IgD-negative memory B cell (primary cell): ENCODE results near the gene LTN1. TPM values are rescaled to one million over a fixed set of nuclear protein-coding genes. Genes with fewer than 3 reads are reported as not detected.
A peak's percentile ranks its signal among the peaks of the same experiment; 100 is the strongest.
"Not testable (repeated sequence)": the region's sequence is repeated elsewhere in the genome, so short reads cannot be mapped to it uniquely, and the experiment has no call there.

ENCODE experiments used
- H3K27ac Mint-ChIP-seq, 3 donors: one replicate each; pipeline ENCODE4 v1.8.0; 2020 to 2022; ENCODE audit warnings: mild to moderate bottlenecking in 3 of 3, mixed read lengths in 3 of 3, moderate library complexity in 1 of 3
- H3K27me3 Mint-ChIP-seq: one replicate; pipeline ENCODE4 v1.8.0; 2021; ENCODE audit warnings: mixed read lengths
- H3K36me3 Mint-ChIP-seq: one replicate; pipeline ENCODE4 v1.8.0; 2020; ENCODE audit warnings: mild to moderate bottlenecking, mixed read lengths
- H3K4me1 Mint-ChIP-seq, 3 donors: one replicate each; pipeline ENCODE4 v1.8.0; 2020 to 2022; ENCODE audit warnings: mixed read lengths in 3 of 3, mild to moderate bottlenecking in 1 of 3
- H3K4me3 Mint-ChIP-seq, 4 donors: one replicate each; pipeline ENCODE4 v1.8.0; 2020 to 2022; ENCODE audit warnings: mild to moderate bottlenecking in 4 of 4, mixed read lengths in 4 of 4, moderate library complexity in 3 of 4
- H3K9me3 Mint-ChIP-seq, 3 donors: one replicate each; pipeline ENCODE4 v1.8.0; 2020 to 2021; ENCODE audit warnings: mixed read lengths in 3 of 3, mild to moderate bottlenecking in 1 of 3
- polyA plus RNA-seq: library from polyadenylated mRNA; unstranded; fragments of 300-500 nt; fragmentation: Illumina TruSeq; gene quantifications from one replicate; pipeline ENCODE4 v1.2.3, GENCODE V29; 2021

Gene LTN1, protein sequence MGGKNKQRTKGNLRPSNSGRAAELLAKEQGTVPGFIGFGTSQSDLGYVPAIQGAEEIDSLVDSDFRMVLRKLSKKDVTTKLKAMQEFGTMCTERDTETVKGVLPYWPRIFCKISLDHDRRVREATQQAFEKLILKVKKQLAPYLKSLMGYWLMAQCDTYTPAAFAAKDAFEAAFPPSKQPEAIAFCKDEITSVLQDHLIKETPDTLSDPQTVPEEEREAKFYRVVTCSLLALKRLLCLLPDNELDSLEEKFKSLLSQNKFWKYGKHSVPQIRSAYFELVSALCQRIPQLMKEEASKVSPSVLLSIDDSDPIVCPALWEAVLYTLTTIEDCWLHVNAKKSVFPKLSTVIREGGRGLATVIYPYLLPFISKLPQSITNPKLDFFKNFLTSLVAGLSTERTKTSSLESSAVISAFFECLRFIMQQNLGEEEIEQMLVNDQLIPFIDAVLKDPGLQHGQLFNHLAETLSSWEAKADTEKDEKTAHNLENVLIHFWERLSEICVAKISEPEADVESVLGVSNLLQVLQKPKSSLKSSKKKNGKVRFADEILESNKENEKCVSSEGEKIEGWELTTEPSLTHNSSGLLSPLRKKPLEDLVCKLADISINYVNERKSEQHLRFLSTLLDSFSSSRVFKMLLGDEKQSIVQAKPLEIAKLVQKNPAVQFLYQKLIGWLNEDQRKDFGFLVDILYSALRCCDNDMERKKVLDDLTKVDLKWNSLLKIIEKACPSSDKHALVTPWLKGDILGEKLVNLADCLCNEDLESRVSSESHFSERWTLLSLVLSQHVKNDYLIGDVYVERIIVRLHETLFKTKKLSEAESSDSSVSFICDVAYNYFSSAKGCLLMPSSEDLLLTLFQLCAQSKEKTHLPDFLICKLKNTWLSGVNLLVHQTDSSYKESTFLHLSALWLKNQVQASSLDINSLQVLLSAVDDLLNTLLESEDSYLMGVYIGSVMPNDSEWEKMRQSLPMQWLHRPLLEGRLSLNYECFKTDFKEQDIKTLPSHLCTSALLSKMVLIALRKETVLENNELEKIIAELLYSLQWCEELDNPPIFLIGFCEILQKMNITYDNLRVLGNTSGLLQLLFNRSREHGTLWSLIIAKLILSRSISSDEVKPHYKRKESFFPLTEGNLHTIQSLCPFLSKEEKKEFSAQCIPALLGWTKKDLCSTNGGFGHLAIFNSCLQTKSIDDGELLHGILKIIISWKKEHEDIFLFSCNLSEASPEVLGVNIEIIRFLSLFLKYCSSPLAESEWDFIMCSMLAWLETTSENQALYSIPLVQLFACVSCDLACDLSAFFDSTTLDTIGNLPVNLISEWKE (N-terminal part only)
- polyA plus RNA-seq, result 15.6 TPM

DNA sequence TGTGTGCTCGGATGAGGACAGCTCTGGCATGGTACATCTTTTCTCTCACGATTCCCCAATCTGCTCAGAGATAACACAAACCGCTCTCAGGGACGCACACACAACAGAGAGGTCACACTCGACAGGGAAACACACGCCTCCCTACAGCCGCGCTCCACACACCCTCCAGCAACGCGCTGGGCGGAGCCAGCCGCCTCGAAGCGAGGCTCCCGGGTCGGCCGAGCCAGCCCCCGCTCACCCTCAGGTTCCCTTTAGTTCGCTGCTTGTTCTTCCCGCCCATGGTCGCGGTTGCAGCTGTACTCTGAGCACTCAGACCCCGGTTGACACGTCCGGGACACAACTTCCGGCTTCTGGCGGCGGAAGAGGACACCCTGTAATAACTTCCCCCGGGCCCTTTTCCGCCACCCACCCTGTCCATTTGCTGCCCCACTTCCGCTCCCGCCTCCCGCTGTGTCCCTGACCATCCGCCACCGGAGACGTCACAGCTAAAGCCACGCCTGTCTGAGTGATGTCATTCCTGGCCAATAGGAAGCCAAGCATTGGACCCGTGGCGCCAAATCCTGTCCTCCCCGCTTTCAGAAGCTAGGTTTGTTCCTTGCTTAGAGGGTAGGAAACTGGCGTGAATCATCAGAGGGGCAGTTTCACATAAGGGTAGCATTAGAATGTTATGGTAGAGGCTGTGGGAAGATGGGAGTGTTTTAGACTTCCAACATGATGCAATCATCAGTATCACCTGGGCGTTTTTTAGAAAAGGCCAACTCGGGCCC lies at the start of gene LTN1:
Gene LTN1, minus strand, starts transcription at position 352 of the 767 bp plus-strand sequence. Its CDS starts 72 bp downstream, at position 280.
- H3K9me3 Mint-ChIP-seq, result no peaks in the 10 kb centered on the region
- H3K36me3 Mint-ChIP-seq, result no peaks in the 10 kb centered on the region
- no peaks in the 10 kb centered on the region for H3K27me3 Mint-ChIP-seq
- H3K4me3 Mint-ChIP-seq, result peak within 1 kb of the TSS; percentile 90 to 98 (median 97)
- H3K4me1 Mint-ChIP-seq, result peaks cover 16 to 29% (median 24%) of the 10 kb centered on the region in 3 donors
- peak within 1 kb of the TSS; percentile 68 to 95 (median 90) for H3K27ac Mint-ChIP-seq

DNA sequence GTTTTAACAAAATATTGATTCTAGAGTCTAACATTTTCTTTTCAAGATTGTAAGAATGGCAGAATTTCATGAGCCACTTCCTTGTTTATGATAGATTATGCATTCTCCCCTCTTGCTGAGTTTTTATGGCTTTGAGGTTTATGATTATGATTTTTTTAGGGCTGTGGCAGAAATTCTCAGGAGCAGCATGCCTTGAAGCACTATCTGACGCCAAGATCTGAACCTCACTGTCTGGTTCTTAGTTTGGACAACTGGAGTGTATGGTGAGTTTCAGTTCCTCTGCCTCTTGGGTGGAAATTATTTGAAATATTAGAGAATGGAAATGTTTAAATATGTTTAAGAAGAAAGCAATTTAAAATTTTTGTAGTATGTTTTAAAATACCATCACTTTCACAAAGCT lies 42.0 kb upstream of the LTN1 start:
- no peaks in the 10 kb centered on the region for H3K27me3 Mint-ChIP-seq
- H3K27ac Mint-ChIP-seq, result peak overlapping the region in 2 of 3 donors; percentile 5 to 69
- H3K4me3 Mint-ChIP-seq, result no peak overlapping the region
- H3K36me3 Mint-ChIP-seq, result peaks cover 2% of the 10 kb centered on the region
- H3K9me3 Mint-ChIP-seq, result no peaks in the 10 kb centered on the region
- H3K4me1 Mint-ChIP-seq, result peaks cover 5 to 9% (median 6%) of the 10 kb centered on the region in 3 donors

GRCh38 chr21:29033871-29034270 lies 41.2 kb upstream of the LTN1 start:
- no peak overlapping the region for H3K27ac Mint-ChIP-seq
- H3K4me3 Mint-ChIP-seq, result no peak overlapping the region
- H3K4me1 Mint-ChIP-seq, result peaks cover 5 to 13% (median 6%) of the 10 kb centered on the region in 3 donors
- no peaks in the 10 kb centered on the region for H3K27me3 Mint-ChIP-seq
- H3K9me3 Mint-ChIP-seq, result no peaks in the 10 kb centered on the region
- peaks cover 2% of the 10 kb centered on the region for H3K36me3 Mint-ChIP-seq

GRCh38 chr21:29033301-29033700 lies 40.6 kb upstream of the LTN1 start:
- Mint-ChIP-seq H3K36me3 (peaks cover 2% of the 10 kb centered on the region), H3K27ac (no peak overlapping the region), H3K27me3 (no peaks in the 10 kb centered on the region), H3K4me3 (no peak overlapping the region), H3K4me1 (peaks cover 5 to 13% (median 6%) of the 10 kb centered on the region in 3 donors), H3K9me3 (no peaks in the 10 kb centered on the region)

DNA sequence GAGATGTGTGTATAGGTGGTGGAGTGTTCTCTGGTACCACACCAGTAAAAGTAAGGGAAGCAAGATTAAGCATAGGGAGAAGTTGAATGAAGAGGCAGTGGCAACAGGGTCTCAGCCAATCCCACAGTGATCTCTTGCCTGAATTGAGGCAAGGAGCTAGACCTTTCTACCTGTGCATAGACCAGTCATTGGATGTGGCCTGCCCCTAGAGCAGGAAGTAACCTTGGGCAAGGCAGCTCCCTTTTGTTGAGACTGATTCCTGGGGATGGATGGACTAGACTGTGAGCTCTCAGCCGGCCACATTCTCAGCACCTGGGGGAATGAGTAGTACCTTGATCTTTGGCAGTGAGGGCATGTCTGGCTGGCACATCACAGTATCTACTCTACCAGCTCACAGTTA lies 38.2 kb upstream of the LTN1 start:
- no peak overlapping the region for H3K4me3 Mint-ChIP-seq
- H3K9me3 Mint-ChIP-seq, result no peaks in the 10 kb centered on the region
- H3K27ac Mint-ChIP-seq, result no peak overlapping the region
- H3K36me3 Mint-ChIP-seq, result peaks cover 2% of the 10 kb centered on the region
- H3K27me3 Mint-ChIP-seq, result no peaks in the 10 kb centered on the region
- H3K4me1 Mint-ChIP-seq, result peaks cover 10 to 23% (median 15%) of the 10 kb centered on the region in 3 donors

DNA sequence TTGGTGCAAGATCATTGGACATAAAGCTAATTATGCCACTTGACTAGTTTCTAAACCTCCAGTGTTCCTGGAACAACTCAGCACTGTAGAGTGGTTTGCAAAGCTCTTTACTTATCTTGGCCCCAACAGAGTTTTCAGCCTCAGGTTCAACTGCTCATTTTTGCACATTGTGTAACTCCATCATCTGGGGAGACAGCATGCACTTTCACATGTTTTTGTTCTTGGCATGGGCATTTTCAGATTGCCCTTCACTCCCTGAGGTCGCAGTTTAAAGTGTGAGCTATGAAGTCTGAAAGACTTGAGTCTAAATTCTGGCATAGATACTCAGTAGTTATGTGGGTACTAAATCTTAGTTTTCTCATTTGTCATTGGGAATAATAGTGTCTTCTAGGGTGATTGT lies 36.8 kb upstream of the LTN1 start:
- no peak overlapping the region for H3K4me3 Mint-ChIP-seq
- H3K9me3 Mint-ChIP-seq, result no peaks in the 10 kb centered on the region
- H3K27me3 Mint-ChIP-seq, result no peaks in the 10 kb centered on the region
- H3K36me3 Mint-ChIP-seq, result peaks cover 6% of the 10 kb centered on the region
- no peak overlapping the region for H3K27ac Mint-ChIP-seq
- H3K4me1 Mint-ChIP-seq, result peaks cover 18 to 30% (median 29%) of the 10 kb centered on the region in 3 donors

- H3K27ac Mint-ChIP-seq, result peak overlapping the region; percentile 98 to 99 (median 99)
- peaks cover 3% of the 10 kb centered on the region for H3K36me3 Mint-ChIP-seq
- H3K9me3 Mint-ChIP-seq, result no peaks in the 10 kb centered on the region
- peak overlapping the region; percentile 96 to 99 (median 96) for H3K4me3 Mint-ChIP-seq
- H3K4me1 Mint-ChIP-seq, result peaks cover 19 to 30% (median 29%) of the 10 kb centered on the region in 3 donors
- no peaks in the 10 kb centered on the region for H3K27me3 Mint-ChIP-seq
Measured at GRCh38 chr21:29025328-29025713, 32.6 kb upstream of the LTN1 start.

DNA sequence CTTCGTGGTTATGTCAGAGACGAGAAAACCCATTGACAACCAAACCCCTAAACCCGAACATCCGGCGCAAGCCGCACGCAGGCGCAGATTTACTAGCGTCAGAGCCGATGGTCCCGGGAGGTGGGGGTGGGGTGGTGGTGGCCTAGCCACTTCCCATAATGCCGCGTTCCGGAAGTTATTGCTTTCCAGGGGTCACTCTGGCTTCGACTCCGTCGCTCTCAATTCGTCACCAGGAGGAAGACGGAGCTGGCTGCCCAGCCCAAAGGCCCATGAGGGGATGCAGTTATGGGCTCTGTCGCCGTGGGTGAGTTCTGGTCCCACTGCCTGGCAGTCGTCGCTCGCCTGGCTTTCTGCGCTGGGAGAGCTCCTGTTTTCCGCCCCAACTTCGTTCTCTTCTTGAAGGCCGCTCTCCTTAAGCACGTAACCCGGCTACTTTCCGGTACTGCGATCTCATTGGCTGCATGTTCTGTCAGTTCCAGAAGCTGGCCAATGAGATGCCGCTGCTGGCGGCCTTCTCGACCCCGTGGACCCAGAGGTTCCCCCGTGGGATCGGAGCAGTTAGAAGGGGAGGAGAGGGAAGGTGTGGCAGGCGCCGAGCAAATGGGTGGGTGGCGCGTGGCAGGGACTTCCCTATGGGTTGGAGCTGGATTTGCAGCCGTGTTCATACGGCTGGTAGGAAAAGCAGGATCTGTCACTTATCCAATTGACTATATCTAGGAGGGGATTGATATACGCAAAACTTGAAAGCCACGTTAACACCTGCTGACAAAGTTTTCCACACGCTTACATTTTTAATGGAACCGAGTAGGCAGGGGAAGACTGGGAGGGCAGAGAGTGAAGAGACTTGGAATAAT lies 32.0 kb upstream of the LTN1 start, which contains the start of gene USP16:
Gene USP16, plus strand, starts transcription at position 195 of the 854 bp plus-strand sequence. CDS start 3,246 bp downstream, outside the sequence.
- Mint-ChIP-seq H3K36me3 (peaks cover 3% of the 10 kb centered on the region), H3K4me1 (peaks cover 22 to 34% (median 29%) of the 10 kb centered on the region in 3 donors), H3K27me3 (no peaks in the 10 kb centered on the region), H3K4me3 (peak within 1 kb of the TSS; percentile 96 to 99 (median 96)), H3K9me3 (no peaks in the 10 kb centered on the region), H3K27ac (peak within 1 kb of the TSS; percentile 98 to 99 (median 99))

DNA sequence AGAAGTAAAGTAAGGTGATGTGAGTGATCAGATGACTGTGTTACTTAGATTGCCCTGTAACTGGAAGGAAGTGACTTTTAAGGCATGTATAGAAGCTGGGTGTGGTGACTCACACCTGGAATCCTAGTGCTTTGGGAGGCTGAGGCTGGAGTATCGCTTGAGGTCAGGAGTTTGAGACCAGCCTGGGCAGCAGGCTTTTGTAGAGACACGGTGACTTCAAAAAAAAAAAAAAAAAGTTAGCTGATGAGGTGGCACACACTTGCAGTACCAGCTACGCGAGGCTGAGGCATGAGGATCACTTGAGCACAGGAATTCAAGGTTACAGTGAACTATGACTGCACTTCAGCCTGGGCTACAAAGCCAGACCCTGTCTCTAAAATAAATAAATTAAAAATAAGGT lies 29.5 kb upstream of the LTN1 start:
- Mint-ChIP-seq H3K36me3 (peaks cover 3% of the 10 kb centered on the region), H3K27me3 (no peaks in the 10 kb centered on the region), H3K4me1 (peaks cover 29 to 36% (median 36%) of the 10 kb centered on the region in 3 donors), H3K4me3 (peak overlapping the region in 2 of 4 donors; percentile 17 to 96), H3K9me3 (no peaks in the 10 kb centered on the region), H3K27ac (peak overlapping the region in 2 of 3 donors; percentile 69 to 73)

DNA sequence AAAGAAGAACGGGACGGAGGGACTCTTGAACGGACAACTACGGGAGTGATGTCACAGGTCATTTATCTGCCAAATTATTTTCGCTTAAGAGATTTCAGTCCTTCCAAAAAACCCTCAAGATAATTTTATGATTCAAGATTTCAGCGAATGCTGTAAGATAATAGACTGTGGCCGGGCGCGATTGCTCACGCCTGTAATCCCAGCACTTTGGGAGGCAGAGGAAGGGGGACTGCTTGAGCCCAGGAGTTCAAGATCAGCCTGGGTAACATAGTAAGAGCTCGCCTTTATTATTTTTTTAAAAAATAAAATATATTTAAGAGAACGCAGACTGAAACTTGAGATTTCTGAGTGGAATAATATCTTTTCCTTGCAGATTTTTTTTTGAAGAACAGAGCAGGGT lies 25.9 kb upstream of the LTN1 start:
- H3K27me3 Mint-ChIP-seq, result no peaks in the 10 kb centered on the region
- H3K4me1 Mint-ChIP-seq, result peaks cover 10 to 19% (median 12%) of the 10 kb centered on the region in 3 donors
- H3K36me3 Mint-ChIP-seq, result no peaks in the 10 kb centered on the region
- peak overlapping the region; percentile 69 to 98 (median 98) for H3K27ac Mint-ChIP-seq
- H3K4me3 Mint-ChIP-seq, result peak overlapping the region; percentile 83 to 97 (median 94)
- no peaks in the 10 kb centered on the region for H3K9me3 Mint-ChIP-seq

- no peaks in the 10 kb centered on the region for H3K9me3 Mint-ChIP-seq
- H3K27me3 Mint-ChIP-seq, result no peaks in the 10 kb centered on the region
- H3K4me3 Mint-ChIP-seq, result peak overlapping the region; percentile 83 to 97 (median 94)
- peak overlapping the region; percentile 69 to 92 (median 90) for H3K27ac Mint-ChIP-seq
- no peaks in the 10 kb centered on the region for H3K36me3 Mint-ChIP-seq
- peaks cover 10 to 16% (median 10%) of the 10 kb centered on the region in 3 donors for H3K4me1 Mint-ChIP-seq
Measured at GRCh38 chr21:29017639-29018237, 25.1 kb upstream of the LTN1 start.

DNA sequence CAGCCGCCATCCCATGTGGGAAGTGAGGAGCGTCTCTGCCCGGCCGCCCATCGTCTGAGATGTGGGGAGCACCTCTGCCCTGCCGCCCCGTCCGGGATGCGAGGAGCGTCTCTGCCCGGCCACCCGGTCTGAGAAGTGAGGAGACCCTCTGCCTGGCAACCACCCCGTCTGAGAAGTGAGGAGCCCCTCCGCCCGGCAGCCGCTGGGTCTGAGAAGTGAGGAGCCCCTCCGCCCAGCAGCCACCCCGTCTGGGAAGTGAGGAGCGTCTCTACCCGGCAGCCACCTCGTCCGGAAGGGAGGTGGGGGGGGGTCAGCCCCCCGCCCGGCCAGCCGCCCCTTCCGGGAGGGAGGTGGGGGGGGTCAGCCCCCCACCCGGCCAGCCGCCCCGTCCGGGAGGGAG lies 18.6 kb upstream of the LTN1 start:
- H3K36me3 Mint-ChIP-seq, H3K4me3 Mint-ChIP-seq, H3K9me3 Mint-ChIP-seq, H3K27me3 Mint-ChIP-seq, H3K27ac Mint-ChIP-seq, H3K4me1 Mint-ChIP-seq: not testable (repeated sequence)

GRCh38 chr21:29008367-29008766 lies 15.7 kb upstream of the LTN1 start:
- peaks cover 3% of the 10 kb centered on the region for H3K36me3 Mint-ChIP-seq
- no peaks in the 10 kb centered on the region for H3K9me3 Mint-ChIP-seq
- H3K27ac Mint-ChIP-seq, result no peak overlapping the region
- H3K27me3 Mint-ChIP-seq, result no peaks in the 10 kb centered on the region
- H3K4me3 Mint-ChIP-seq, result no peak overlapping the region
- peaks cover 0 to 3% (median 0%) of the 10 kb centered on the region in 3 donors for H3K4me1 Mint-ChIP-seq
